ENCODE data around the gene PPP1R7.
A peak's percentile ranks its signal among the peaks of the same experiment; 100 is the strongest.

PPP1R7 gene

GRCh38 chr2:241141214-241141770 is 9.0 kb upstream of the PPP1R7 start:
- DNase-seq: no peak

- no peak for DNase-seq
These were observed 8.2 kb upstream of the PPP1R7 start for GRCh38 chr2:241142063-241142462.

GRCh38 chr2:241142593-241142992 is 7.7 kb upstream of the PPP1R7 start:
- DNase-seq: no peak

GRCh38 chr2:241146286-241146685 is 4.0 kb upstream of the PPP1R7 start:
- DNase-seq: no peak

GRCh38 chr2:241147336-241147735 is 2.9 kb upstream of the PPP1R7 start:
- no peak for DNase-seq

GRCh38 chr2:241148239-241148638 is 2.0 kb upstream of the PPP1R7 start:
- DNase-seq: no peak

GRCh38 chr2:241148891-241149674 is 1.2 kb upstream of the PPP1R7 start, which contains the start of gene PASK:
TSS of gene PASK (minus strand) at chr2:241149472. CDS start at chr2:241143032, 6,440 bp downstream.
- peak; percentile 92 for DNase-seq

GRCh38 chr2:241149675-241149924 is 667 bp upstream of the PPP1R7 start:
- no peak for DNase-seq

- no peak for DNase-seq
These were observed 628 bp downstream of the PPP1R7 start for GRCh38 chr2:241150660-241151530.

GRCh38 chr2:241151934-241152660 is 1.8 kb downstream of the PPP1R7 start:
- no peak for DNase-seq

- no peak for DNase-seq
These were observed 3.3 kb downstream of the PPP1R7 start for GRCh38 chr2:241153616-241154015.

GRCh38 chr2:241154915-241155314 is 4.6 kb downstream of the PPP1R7 start:
- no peak for DNase-seq

- DNase-seq: no peak
These were observed 5.7 kb downstream of the PPP1R7 start for GRCh38 chr2:241155936-241156335.

GRCh38 chr2:241156971-241157441 is 6.7 kb downstream of the PPP1R7 start:
- no peak for DNase-seq

- DNase-seq: no peak
These were observed 7.7 kb downstream of the PPP1R7 start for GRCh38 chr2:241157841-241158545.

- DNase-seq: no peak
These were observed 8.3 kb downstream of the PPP1R7 start for GRCh38 chr2:241158546-241158900.

GRCh38 chr2:241159116-241159515 is 8.8 kb downstream of the PPP1R7 start:
- DNase-seq: no peak

- DNase-seq: no peak
These were observed 10.1 kb downstream of the PPP1R7 start for GRCh38 chr2:241160318-241160717.

- no peak for DNase-seq
These were observed 11.5 kb downstream of the PPP1R7 start for GRCh38 chr2:241161646-241162281.

GRCh38 chr2:241163601-241164118 is 13.4 kb downstream of the PPP1R7 start:
- no peak for DNase-seq

GRCh38 chr2:241168366-241168765 is 18.1 kb downstream of the PPP1R7 start:
- no peak for DNase-seq

GRCh38 chr2:241173557-241173956 is 23.3 kb downstream of the PPP1R7 start:
- no peak for DNase-seq

Data from NCI-H748 treated with DMSO at 0.1 percent for 48 hours (cell line).